ENCODE results near the gene PODXL2.

The PODXL2 gene

DNA sequence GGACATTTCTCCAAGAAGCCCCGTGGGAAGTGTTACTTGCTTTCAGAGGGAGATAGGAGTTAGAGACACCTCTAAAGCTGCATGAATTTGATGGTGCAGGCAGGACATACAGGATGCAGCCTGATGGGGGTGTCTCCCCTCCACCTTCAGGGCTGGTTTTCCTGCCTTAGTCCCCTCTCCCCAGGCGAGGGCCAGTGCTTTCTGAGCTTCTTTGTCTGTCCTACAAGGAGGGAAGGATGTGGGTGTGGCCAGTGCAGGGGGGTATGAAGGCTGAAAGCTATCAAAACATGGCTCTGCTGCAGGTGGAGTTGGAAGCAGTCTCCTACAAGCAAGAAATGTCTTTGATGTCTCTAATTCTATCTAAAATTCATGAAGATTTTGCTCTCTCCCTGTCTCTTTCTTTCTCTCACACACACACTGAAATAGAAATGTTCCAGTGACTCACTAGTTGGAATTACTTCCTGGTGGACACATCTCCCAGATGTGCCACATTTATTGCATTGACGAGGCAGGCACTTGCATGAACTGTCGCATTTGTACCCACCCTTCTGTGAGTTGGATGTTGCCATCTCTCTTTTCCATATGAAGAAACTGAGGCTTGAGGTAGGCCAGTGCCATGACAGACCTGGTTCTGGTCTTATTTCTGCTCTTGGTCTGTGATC, 13.9 kb upstream of the PODXL2 start:
- TF ChIP-seq CTCF (IDR thresholded peaks at IDR 0.05; ENCODE audit: low read depth, low read length), result no peak

GRCh38 chr3:127615631-127616305, 13.2 kb upstream of the PODXL2 start:
- H3K4me3 ChIP-seq (ENCODE audit: low read depth, low read length), result no peak overlapping the region
- TF ChIP-seq CTCF (IDR thresholded peaks at IDR 0.05; ENCODE audit: low read depth, low read length), result no peak

More for the DNA sequence above, 13.9 kb upstream of the PODXL2 start:
- H3K4me3 ChIP-seq (ENCODE audit: low read depth, low read length), result no peak overlapping the region

DNA sequence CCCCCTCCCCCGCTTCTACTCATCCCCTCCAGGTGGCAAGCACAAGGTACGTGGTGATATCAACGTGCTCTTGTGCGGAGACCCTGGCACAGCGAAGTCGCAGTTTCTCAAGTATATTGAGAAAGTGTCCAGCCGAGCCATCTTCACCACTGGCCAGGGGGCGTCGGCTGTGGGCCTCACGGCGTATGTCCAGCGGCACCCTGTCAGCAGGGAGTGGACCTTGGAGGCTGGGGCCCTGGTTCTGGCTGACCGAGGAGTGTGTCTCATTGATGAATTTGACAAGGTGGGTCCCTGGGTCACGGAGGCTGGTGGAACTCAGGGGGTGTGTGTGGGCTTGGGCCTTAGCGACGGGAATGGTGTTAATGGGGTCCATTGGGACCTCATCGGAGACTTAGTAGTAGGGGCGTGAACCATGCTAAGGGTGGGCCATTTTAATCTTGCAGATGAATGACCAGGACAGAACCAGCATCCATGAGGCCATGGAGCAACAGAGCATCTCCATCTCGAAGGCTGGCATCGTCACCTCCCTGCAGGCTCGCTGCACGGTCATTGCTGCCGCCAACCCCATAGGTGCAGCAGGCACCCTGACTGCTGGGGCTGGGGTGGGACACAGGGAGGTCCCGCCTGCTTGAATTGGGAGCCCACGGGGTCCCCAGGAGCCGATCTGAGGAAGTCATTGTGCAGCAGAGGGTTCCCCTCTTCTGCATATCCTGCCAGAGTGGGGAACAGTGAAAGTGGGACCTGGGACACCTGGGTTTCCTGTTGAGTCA, 12.0 kb upstream of the PODXL2 start:
- no peak for TF ChIP-seq CTCF (IDR thresholded peaks at IDR 0.05; ENCODE audit: low read depth, low read length)
- H3K4me3 ChIP-seq (ENCODE audit: low read depth, low read length), result no peak overlapping the region

DNA sequence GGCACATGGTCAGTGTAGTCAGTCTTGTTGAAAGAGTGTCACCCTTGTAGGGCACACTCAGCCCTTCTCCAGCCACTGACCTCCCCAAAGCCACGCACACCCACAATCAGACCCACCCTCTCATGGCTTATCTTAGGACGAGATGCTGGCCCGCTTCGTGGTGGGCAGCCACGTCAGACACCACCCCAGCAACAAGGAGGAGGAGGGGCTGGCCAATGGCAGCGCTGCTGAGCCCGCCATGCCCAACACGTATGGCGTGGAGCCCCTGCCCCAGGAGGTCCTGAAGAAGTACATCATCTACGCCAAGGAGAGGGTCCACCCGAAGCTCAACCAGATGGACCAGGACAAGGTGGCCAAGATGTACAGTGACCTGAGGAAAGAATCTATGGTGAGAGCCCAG, 10.1 kb upstream of the PODXL2 start:
- no peak for TF ChIP-seq CTCF (IDR thresholded peaks at IDR 0.05; ENCODE audit: low read depth, low read length)
- H3K4me3 ChIP-seq (ENCODE audit: low read depth, low read length), result no peak overlapping the region

DNA sequence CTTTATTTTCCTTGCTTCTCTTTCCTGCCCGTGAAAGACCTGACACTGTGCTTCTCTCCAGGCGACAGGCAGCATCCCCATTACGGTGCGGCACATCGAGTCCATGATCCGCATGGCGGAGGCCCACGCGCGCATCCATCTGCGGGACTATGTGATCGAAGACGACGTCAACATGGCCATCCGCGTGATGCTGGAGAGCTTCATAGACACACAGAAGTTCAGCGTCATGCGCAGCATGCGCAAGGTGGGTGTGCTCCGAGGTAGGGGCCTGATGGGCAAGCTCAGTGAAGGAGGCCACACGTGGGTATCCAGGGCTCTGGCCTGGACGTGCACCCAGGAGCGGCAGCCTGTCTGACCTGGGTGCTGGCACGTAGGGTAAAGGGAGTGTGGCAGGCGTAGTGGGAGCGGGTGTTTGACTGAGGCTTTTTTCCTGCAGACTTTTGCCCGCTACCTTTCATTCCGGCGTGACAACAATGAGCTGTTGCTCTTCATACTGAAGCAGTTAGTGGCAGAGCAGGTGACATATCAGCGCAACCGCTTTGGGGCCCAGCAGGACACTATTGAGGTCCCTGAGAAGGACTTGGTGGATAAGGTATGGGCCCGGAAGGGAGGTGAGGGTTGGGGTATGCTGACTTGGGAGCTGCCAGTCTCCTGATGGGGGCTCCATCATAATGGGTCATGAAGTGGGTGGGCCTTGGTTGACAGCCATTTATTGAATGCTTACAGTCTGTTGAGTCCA, 8.2 kb upstream of the PODXL2 start:
- no peak overlapping the region for H3K4me3 ChIP-seq (ENCODE audit: low read depth, low read length)
- no peak for TF ChIP-seq CTCF (IDR thresholded peaks at IDR 0.05; ENCODE audit: low read depth, low read length)

- H3K4me3 ChIP-seq (ENCODE audit: low read depth, low read length), result no peak overlapping the region
- no peak for TF ChIP-seq CTCF (IDR thresholded peaks at IDR 0.05; ENCODE audit: low read depth, low read length)
Measured at GRCh38 chr3:127622031-127622430, 7.0 kb upstream of the PODXL2 start.
